HepG2 (cell line): ENCODE measurements around the gene TRPV2. TPM values are rescaled to one million over a fixed set of nuclear protein-coding genes. Genes with fewer than 3 reads are reported as not detected.

ENCODE experiments used
- ATAC-seq: fragments of 200-7000 bp; cut with Tn5 transposase; 3 replicates; pipeline ENCODE4 v1.9.1; 2020; ENCODE audit warnings: mild to moderate bottlenecking, moderate library complexity
- BruUV-seq: library from RNA; stranded (reverse); fragments of 400-500 nt; replicated peaks from 2 replicates; lab custom pipeline; 2021; lab: Mats Ljungman, UMichigan
- CTCF ChIA-PET: fragments of 300-600 bp; formaldehyde crosslinking; extraction: SDS; loops from one replicate; lab custom pipeline; 2021; ENCODE audit warnings: low total read pairs, inconsistent platforms, low intra/inter-chr PET ratio; lab: Yijun Ruan, JAX
- POLR2A ChIA-PET: fragments of 350-600 bp; sonication (Branson Sonifier 250); formaldehyde crosslinking; loops from one replicate; lab custom pipeline; 2020; ENCODE audit warnings: antibody characterized with exemption, inconsistent platforms; lab: Yijun Ruan, JAX
- DNase-seq: peaks from one replicate; pipeline ENCODE4 v3.0.0-alpha.2; 2015; ENCODE audit warnings: low spot score
- FAIRE-seq: peaks from 3 replicates; lab custom pipeline; 2011; peaks lifted over from hg19 to GRCh38; lab: Jason Lieb, UNC
- H2AFZ ChIP-seq: one replicate; pipeline ENCODE4 v1.6.1; 2011; ENCODE audit warnings: low read length, inconsistent platforms
- H3K27ac ChIP-seq: fragments of 300-600 bp; 3 replicates; pipeline ENCODE4 v1.8.0; 2011; ENCODE audit warnings: mixed run types, mild to moderate bottlenecking, mixed read lengths, low read length, inconsistent platforms; ENCODE audit not compliant: insufficient read depth; ENCODE audit errors: extremely low read length
- H3K27me3 ChIP-seq, 2 experiments: fragments of 200-600 bp in 1 of 2; 2 replicates in 1 of 2; 3 replicates in 1 of 2; pipeline versions ENCODE4 v1.6.0 to v1.8.0; 2011; ENCODE audit warnings: low read length in 2 of 2, mild to moderate bottlenecking in 2 of 2, moderate library complexity in 2 of 2, inconsistent platforms in 1 of 2; ENCODE audit not compliant: insufficient read depth in 2 of 2, control insufficient read depth in 1 of 2
- H3K36me3 ChIP-seq, 2 experiments: fragments of 200-600 bp in 1 of 2; replicated peaks in 1 of 2; 2 replicates in 1 of 2; 3 replicates in 1 of 2; pipeline versions ENCODE4 v1.5.1 to v1.8.0; 2011; ENCODE audit warnings: low read length in 2 of 2, inconsistent platforms in 1 of 2; ENCODE audit not compliant: insufficient read depth in 2 of 2, control insufficient read depth in 1 of 2
- H3K4me1 ChIP-seq: 2 replicates; pipeline ENCODE4 v1.5.1; 2012; ENCODE audit warnings: low read length, inconsistent platforms; ENCODE audit not compliant: insufficient read depth
- H3K4me2 ChIP-seq: 2 replicates; pipeline ENCODE4 v1.6.0; 2011; ENCODE audit warnings: low read depth, low read length, inconsistent platforms
- H3K4me3 ChIP-seq, 3 experiments: fragments of 200-600 bp in 1 of 3; sonication (generic), shearing (Covaris generic) in 1 of 3; replicated peaks in 1 of 3; 2 replicates each; pipeline ENCODE4 v1.5.1; 2011 to 2016; ENCODE audit warnings: low read length in 3 of 3, inconsistent platforms in 2 of 3, low read depth in 2 of 3, mild to moderate bottlenecking in 2 of 3, control low read depth in 1 of 3, mixed read lengths in 1 of 3; ENCODE audit not compliant: insufficient read depth in 1 of 3
- H3K79me2 ChIP-seq: one replicate; pipeline ENCODE4 v1.6.1; 2011; ENCODE audit warnings: low read length, inconsistent platforms; ENCODE audit not compliant: insufficient read depth
- H3K9ac ChIP-seq: 2 replicates; pipeline ENCODE4 v1.6.0; 2011; ENCODE audit warnings: mild to moderate bottlenecking, low read depth, low read length, inconsistent platforms; ENCODE audit not compliant: insufficient read depth
- H3K9me3 ChIP-seq: 2 replicates; pipeline ENCODE4 v1.5.1; 2012; ENCODE audit warnings: mild to moderate bottlenecking, low read length
- H4K20me1 ChIP-seq: 2 replicates; pipeline ENCODE4 v1.6.0; 2011; ENCODE audit warnings: inconsistent platforms, mild to moderate bottlenecking, low read length, moderate library complexity; ENCODE audit not compliant: insufficient read depth
- AHDC1 ChIP-seq: sonication (generic); formaldehyde crosslinking; IDR thresholded peaks from 2 replicates; pipeline ENCODE4 v1.5.1; 2020; ENCODE audit warnings: mild to moderate bottlenecking, missing genetic modification reagents, borderline replicate concordance
- MTERF4 ChIP-seq: sonication (generic); formaldehyde crosslinking; IDR thresholded peaks from 2 replicates; pipeline ENCODE4 v1.8.0; 2023; ENCODE audit warnings: mild to moderate bottlenecking, missing genetic modification reagents
- MXD1 ChIP-seq: sonication (generic); formaldehyde crosslinking; IDR thresholded peaks from 2 replicates; pipeline ENCODE4 v1.4.0; 2020; ENCODE audit warnings: mild to moderate bottlenecking, missing genetic modification reagents
- ZBTB4 ChIP-seq: sonication (generic); formaldehyde crosslinking; IDR thresholded peaks from 2 replicates; pipeline ENCODE4 v1.4.0; 2020; ENCODE audit warnings: missing genetic modification reagents, mild to moderate bottlenecking, borderline replicate concordance
- ZFP82 ChIP-seq: sonication (generic); formaldehyde crosslinking; IDR thresholded peaks from 2 replicates; pipeline ENCODE4 v1.5.1; 2020; ENCODE audit warnings: mild to moderate bottlenecking, missing genetic modification reagents, borderline replicate concordance
- ZNF143 ChIP-seq: sonication (generic); formaldehyde crosslinking; IDR thresholded peaks from 2 replicates; pipeline ENCODE4 v1.4.0; 2020; ENCODE audit warnings: missing genetic modification reagents
- ZNF234 ChIP-seq: sonication (generic); formaldehyde crosslinking; conservative IDR thresholded peaks from 2 replicates; pipeline ENCODE4 v1.5.1; 2020; ENCODE audit warnings: mild to moderate bottlenecking, missing genetic modification reagents
- ZNF501 ChIP-seq: sonication (generic); formaldehyde crosslinking; IDR thresholded peaks from 2 replicates; pipeline ENCODE4 v1.5.1; 2020; ENCODE audit warnings: mild to moderate bottlenecking, moderate library complexity, missing genetic modification reagents
- ZNF569 ChIP-seq: sonication (generic); formaldehyde crosslinking; IDR thresholded peaks from 2 replicates; pipeline ENCODE4 v1.5.0; 2020; ENCODE audit warnings: mild to moderate bottlenecking, missing genetic modification reagents, moderate library complexity, borderline replicate concordance
- WGBS: methylation state at CpG from one replicate; pipeline ENCODE4 v1.1.6; 2017; ENCODE audit warnings: low lambda C conversion rate; 5-methylcytosine and 5-hydroxymethylcytosine counted together
- in situ Hi-C: cut with HindIII; loops from 2 replicates; pipeline ENCODE4 v1.10.0; 2017; ENCODE audit warnings: low pct_unique_long_range_greater_than_20kb; ENCODE audit not compliant: extremely low pct_ligation_motif_present
- intact Hi-C: fragments of 100-400 bp; cut with micrococcal nuclease; formaldehyde crosslinking; loops from one replicate; pipeline ENCODE4 v1.10.0; 2022; ENCODE audit not compliant: unreplicated experiment
- polyA plus RNA-seq, 8 experiments: library from polyadenylated mRNA; depleted of rRNA in 3 of 8; stranded (reverse) in 7 of 8; unstranded in 1 of 8; fragments of >200 nt; fragmentation: Illumina TruSeq in 4 of 8; extraction: Trizol in 4 of 8; gene quantifications; 2 replicates each; pipeline versions ENCODE4 v1.2.1 to v1.2.3, GENCODE V29; 2011 to 2016; ENCODE audit warnings: low read depth in 4 of 8, missing spikeins in 1 of 8, mixed read lengths in 1 of 8; ENCODE audit not compliant: insufficient read depth in 1 of 8
- total RNA-seq, 5 experiments: library from RNA; depleted of rRNA; stranded (reverse); fragments of >200 nt; fragmentation: Illumina TruSeq; extraction: Trizol; gene quantifications; 2 replicates each; pipeline ENCODE4 v1.2.3, GENCODE V29; 2016; ENCODE audit warnings: low read depth in 1 of 5

TRPV2 gene
- total and polyA plus RNA-seq, 2 of the 13 experiments (the other 11 are each of a cell fraction or from before 2014, with no cell fraction given), result 13.6 to 21.3 TPM

- Histone ChIP-seq H3K9me3 (no peaks in the 10 kb centered on the region), H3K9ac (peak overlapping the region; percentile 47; the same call in 1 of the 2 replicates), H2AFZ (no peak overlapping the region), H3K36me3 (no peaks in the 10 kb centered on the region; a peak in 1 of 5 replicates), H3K4me3 (peak overlapping the region in 1 of 3 experiments; percentile 21; a peak in 2 of 6 replicates), H3K4me1 (peaks cover 37% of the 10 kb centered on the region), H4K20me1 (no peaks in the 10 kb centered on the region), H3K27me3 (no peaks in the 10 kb centered on the region), H3K27ac (peak overlapping the region; percentile 76), H3K4me2 (peak overlapping the region; percentile 64), H3K79me2 (no peaks in the 10 kb centered on the region)
- peak; percentile 59 for ATAC-seq
- ChIA-PET CTCF (no interaction called here), POLR2A (interaction anchor here (0.9 to 7.3 kb wide), 6 partner anchors 9 to 121 kb away, joined by 3 to 159 read pairs (median 5); partner anchors contain the start of gene UBB)
- FAIRE-seq, result peak; percentile 83
- intact Hi-C loops, result no loop called here
- BruUV-seq, result no TSS peak
- WGBS, result 37% methylated on average over 11 of the region's 20 CpGs
- DNase-seq, result peak; percentile 59
- in situ Hi-C loops, result loop anchor here (5.0 kb wide), 1 partner anchor 139 kb away; no protein-coding TSS in a partner anchor
- TF ChIP-seq ZFP82 (CRISPR knock-in tag), result no peak
- no peak for TF ChIP-seq ZNF501 (CRISPR knock-in tag)
- TF ChIP-seq ZBTB4 (CRISPR knock-in tag), result no peak
- TF ChIP-seq ZNF143, result 0 out of 2 replicates have a peak, but pooled peaks have one; percentile 19
- TF ChIP-seq MXD1, result peak; percentile 21; the same call in 1 of the 2 replicates
- TF ChIP-seq MTERF4 (CRISPR knock-in tag), result no peak
- no peak for TF ChIP-seq ZNF234 (CRISPR knock-in tag)
- no peak for TF ChIP-seq ZNF569 (CRISPR knock-in tag)
- peak; percentile 65; the same call in 1 of the 2 replicates for TF ChIP-seq AHDC1 (CRISPR knock-in tag)
These were observed 10.6 kb downstream of the TRPV2 start for GRCh38 chr17:16425698-16426659.
